ENCODE data around the gene PXDC1. TPM values are rescaled to one million over a fixed set of nuclear protein-coding genes. Genes with fewer than 3 reads are reported as not detected.

Gene PXDC1
- total RNA-seq, 6 donors from 2014 or later: 51.6 to 118 (median 95.3) TPM

GRCh38 chr6:3746696-3747095 is 4.8 kb downstream of the PXDC1 start:
- H3K9me3 ChIP-seq: no peaks in the 10 kb centered on the region
- H3K4me1 ChIP-seq: peaks cover 59 to 89% (median 68%) of the 10 kb centered on the region in 4 donors
- TF ChIP-seq POLR2A (IDR thresholded peaks at IDR 0.05) (no peak), POLR2AphosphoS5 (IDR thresholded peaks at IDR 0.05) (no peak), EP300 (IDR thresholded peaks at IDR 0.05) (no peak)
- no peaks in the 10 kb centered on the region for H3K27me3 ChIP-seq
- H3K36me3 ChIP-seq: peaks cover 0 to 8% (median 2%) of the 10 kb centered on the region in 4 donors
- H3K4me3 ChIP-seq: no peak overlapping the region
- ATAC-seq (ENCODE audit: low FRiP score in 2 of 2) (no peak), DNase-seq (no peak)
- 86 to 96% methylated on average over 4 to 8 of the region's 8 CpGs for WGBS, 2 donors
- H3K27ac ChIP-seq: peak overlapping the region in 2 of 4 donors; percentile 13 to 96

- peaks cover 62 to 94% (median 72%) of the 10 kb centered on the region in 4 donors for H3K4me1 ChIP-seq
Observed at GRCh38 chr6:3746119-3746691, 5.3 kb downstream of the PXDC1 start.

GRCh38 chr6:3745566-3746118 is 5.9 kb downstream of the PXDC1 start:
- ATAC-seq (ENCODE audit: low FRiP score in 2 of 2) (no peak), DNase-seq (no peak)
- H3K4me3 ChIP-seq: no peak overlapping the region
- no peaks in the 10 kb centered on the region for H3K27me3 ChIP-seq
- peak overlapping the region in 3 of 4 donors; percentile 27 to 96 (median 82) for H3K27ac ChIP-seq
- TF ChIP-seq POLR2AphosphoS5 (IDR thresholded peaks at IDR 0.05) (no peak), POLR2A (IDR thresholded peaks at IDR 0.05) (no peak), EP300 (IDR thresholded peaks at IDR 0.05) (no peak), CTCF (IDR thresholded peaks at IDR 0.05) (no peak)
- H3K4me1 ChIP-seq: peaks cover 68 to 98% (median 78%) of the 10 kb centered on the region in 4 donors
- 74 to 91% methylated on average over 4 of the region's 4 CpGs for WGBS, 2 donors
- H3K36me3 ChIP-seq: peaks cover 0 to 8% (median 2%) of the 10 kb centered on the region in 4 donors
- no peaks in the 10 kb centered on the region for H3K9me3 ChIP-seq

More at GRCh38 chr6:3746119-3746691, 5.3 kb downstream of the PXDC1 start:
- no peak for ATAC-seq (ENCODE audit: low FRiP score in 2 of 2)
- TF ChIP-seq POLR2A (IDR thresholded peaks at IDR 0.05) (no peak), CTCF (IDR thresholded peaks at IDR 0.05) (no peak), EP300 (IDR thresholded peaks at IDR 0.05) (no peak), POLR2AphosphoS5 (IDR thresholded peaks at IDR 0.05) (no peak)
- 72 to 73% methylated on average over 10 to 11 of the region's 11 CpGs for WGBS, 2 donors
- no peak for DNase-seq
- Histone ChIP-seq H3K36me3 (peaks cover 0 to 8% (median 2%) of the 10 kb centered on the region in 4 donors), H3K4me3 (no peak overlapping the region), H3K27ac (peak overlapping the region in 2 of 4 donors; percentile 13 to 96), H3K27me3 (no peaks in the 10 kb centered on the region), H3K9me3 (no peaks in the 10 kb centered on the region)

- WGBS, 2 donors: 84 to 93% methylated on average over 7 to 19 of the region's 20 CpGs
- H3K9me3 ChIP-seq: no peaks in the 10 kb centered on the region
- H3K4me3 ChIP-seq: no peak overlapping the region
- DNase-seq (peak in 1 of 2 donors; percentile 19), ATAC-seq (ENCODE audit: low FRiP score in 2 of 2) (no peak)
- no peaks in the 10 kb centered on the region for H3K27me3 ChIP-seq
- peaks cover 0 to 8% (median 2%) of the 10 kb centered on the region in 4 donors for H3K36me3 ChIP-seq
- H3K27ac ChIP-seq: peak overlapping the region in 3 of 4 donors; percentile 27 to 96 (median 82)
- peaks cover 69 to 96% (median 82%) of the 10 kb centered on the region in 4 donors for H3K4me1 ChIP-seq
- no peak for TF ChIP-seq POLR2AphosphoS5 (IDR thresholded peaks at IDR 0.05)
- no peak for TF ChIP-seq CTCF (IDR thresholded peaks at IDR 0.05)
- no peak for TF ChIP-seq EP300 (IDR thresholded peaks at IDR 0.05)
- no peak for TF ChIP-seq POLR2A (IDR thresholded peaks at IDR 0.05)
Observed at GRCh38 chr6:3744901-3745470, 6.5 kb downstream of the PXDC1 start.

GRCh38 chr6:3744211-3744900 is 7.2 kb downstream of the PXDC1 start:
- Histone ChIP-seq H3K27me3 (no peaks in the 10 kb centered on the region), H3K4me3 (no peak overlapping the region), H3K36me3 (peaks cover 0 to 8% (median 2%) of the 10 kb centered on the region in 4 donors), H3K9me3 (no peaks in the 10 kb centered on the region), H3K27ac (peak overlapping the region; percentile 9 to 96 (median 68)), H3K4me1 (peaks cover 62 to 92% (median 80%) of the 10 kb centered on the region in 4 donors)
- no peak for TF ChIP-seq POLR2A (IDR thresholded peaks at IDR 0.05)
- 79 to 80% methylated on average over 19 of the region's 19 CpGs for WGBS, 2 donors
- ATAC-seq (ENCODE audit: low FRiP score in 2 of 2): no peak
- peak in 1 of 2 donors; percentile 24 for DNase-seq
